ENCODE data around the gene SHC3. TPM values are rescaled to one million over a fixed set of nuclear protein-coding genes. Genes with fewer than 3 reads are reported as not detected.

Gene SHC3
- total RNA-seq, 2 donors from 2014 or later: 1.0 to 1.7 TPM

GRCh38 chr9:89008744-89009545 lies 169.7 kb downstream of the SHC3 start:
- no peak for TF ChIP-seq CTCF (IDR thresholded peaks at IDR 0.05)
- H3K9me3 ChIP-seq: no peaks in the 10 kb centered on the region
- H3K4me3 ChIP-seq: no peak overlapping the region
- H3K27ac ChIP-seq: no peak overlapping the region
- H3K4me1 ChIP-seq: no peaks in the 10 kb centered on the region
- no peak for DNase-seq (ENCODE audit: low spot score)
- no peaks in the 10 kb centered on the region for H3K36me3 ChIP-seq
- H3K27me3 ChIP-seq: no peaks in the 10 kb centered on the region

GRCh38 chr9:89008055-89008743 lies 170.4 kb downstream of the SHC3 start:
- H3K36me3 ChIP-seq: peaks cover 2% of the 10 kb centered on the region
- no peaks in the 10 kb centered on the region for H3K9me3 ChIP-seq
- H3K27me3 ChIP-seq: no peaks in the 10 kb centered on the region
- H3K27ac ChIP-seq: no peak overlapping the region
- no peak for DNase-seq (ENCODE audit: low spot score)
- no peak for TF ChIP-seq CTCF (IDR thresholded peaks at IDR 0.05)
- no peaks in the 10 kb centered on the region for H3K4me1 ChIP-seq
- no peak overlapping the region for H3K4me3 ChIP-seq

GRCh38 chr9:89006996-89007967 lies 171.3 kb downstream of the SHC3 start:
- no peak overlapping the region for H3K27ac ChIP-seq
- no peaks in the 10 kb centered on the region for H3K9me3 ChIP-seq
- no peak for DNase-seq (ENCODE audit: low spot score)
- TF ChIP-seq CTCF (IDR thresholded peaks at IDR 0.05): no peak
- H3K27me3 ChIP-seq: no peaks in the 10 kb centered on the region
- no peak overlapping the region for H3K4me3 ChIP-seq
- H3K36me3 ChIP-seq: peaks cover 11% of the 10 kb centered on the region
- H3K4me1 ChIP-seq: no peaks in the 10 kb centered on the region

- TF ChIP-seq CTCF (IDR thresholded peaks at IDR 0.05): no peak
- H3K27ac ChIP-seq: no peak overlapping the region
These were observed 172.4 kb downstream of the SHC3 start for GRCh38 chr9:89006267-89006666.

GRCh38 chr9:89005323-89005722 lies 173.3 kb downstream of the SHC3 start:
- H3K27me3 ChIP-seq: no peaks in the 10 kb centered on the region
- H3K9me3 ChIP-seq: no peaks in the 10 kb centered on the region
- no peak for DNase-seq (ENCODE audit: low spot score)
- H3K4me1 ChIP-seq: peaks cover 0 to 13% of the 10 kb centered on the region in 2 donors
- no peak for TF ChIP-seq CTCF (IDR thresholded peaks at IDR 0.05)
- peaks cover 12% of the 10 kb centered on the region for H3K36me3 ChIP-seq
- H3K27ac ChIP-seq: no peak overlapping the region
- no peak overlapping the region for H3K4me3 ChIP-seq

More at GRCh38 chr9:89006267-89006666, 172.4 kb downstream of the SHC3 start:
- Histone ChIP-seq H3K4me3 (no peak overlapping the region), H3K27me3 (no peaks in the 10 kb centered on the region), H3K9me3 (no peaks in the 10 kb centered on the region), H3K4me1 (peaks cover 0 to 3% of the 10 kb centered on the region in 2 donors), H3K36me3 (peaks cover 12% of the 10 kb centered on the region)
- no peak for DNase-seq (ENCODE audit: low spot score)

Data from right atrium auricular region (tissue), 2 donors.